K562 (cell line): ENCODE data around the gene ARHGAP22. TPM values are rescaled to one million over a fixed set of nuclear protein-coding genes. Genes with fewer than 3 reads are reported as not detected.

ENCODE experiments used
- ATAC-seq: fragments of 200-7000 bp; cut with Tn5 transposase; 3 replicates; pipeline ENCODE4 v1.9.1; 2020; ENCODE audit warnings: moderate library complexity
- BruUV-seq: library from RNA; stranded (reverse); fragments of 400-500 nt; replicated peaks from 2 replicates; lab custom pipeline; 2021; lab: Mats Ljungman, UMichigan
- CTCF ChIA-PET: fragments of 300-600 bp; formaldehyde crosslinking; extraction: SDS; loops from one replicate; lab custom pipeline; 2021; ENCODE audit warnings: low intra/inter-chr PET ratio; lab: Yijun Ruan, JAX
- POLR2A ChIA-PET: fragments of 300-600, 350-650 bp; sonication (Branson Sonifier 250); formaldehyde crosslinking; extraction: SDS; loops from one replicate; lab custom pipeline; 2021; ENCODE audit warnings: antibody characterized with exemption, inconsistent platforms; lab: Yijun Ruan, JAX
- DNase-seq, 4 experiments: peaks; one replicate each; pipeline versions ENCODE4 v3.0.0 to v3.0.0-alpha.2; 2011 to 2018; ENCODE audit warnings: low spot score in 3 of 4, mixed read lengths in 3 of 4; ENCODE audit errors: extremely low read depth in 1 of 4
- FAIRE-seq: peaks from 2 replicates; lab custom pipeline; 2011; peaks lifted over from hg19 to GRCh38; lab: Jason Lieb, UNC
- H2AFZ ChIP-seq: 2 replicates; pipeline ENCODE4 v1.6.0; 2011; ENCODE audit warnings: low read depth, low read length, control low read depth, inconsistent platforms
- H3K27ac ChIP-seq: fragments of 200-600 bp; 3 replicates; pipeline ENCODE4 v1.8.0; 2011; ENCODE audit warnings: low read depth, mild to moderate bottlenecking, control low read depth, inconsistent platforms, low read length, moderate library complexity, mixed read lengths; ENCODE audit errors: extremely low read depth
- H3K27me3 ChIP-seq, 2 experiments: fragments of 300-600 bp in 1 of 2; 2 replicates in 1 of 2; 3 replicates in 1 of 2; pipeline versions ENCODE4 v1.6.0 to v1.8.0; 2011; ENCODE audit warnings: inconsistent platforms in 2 of 2, low read length in 2 of 2, mild to moderate bottlenecking in 1 of 2, mixed read lengths in 1 of 2, moderate library complexity in 1 of 2; ENCODE audit not compliant: control insufficient read depth in 2 of 2, insufficient read depth in 2 of 2
- H3K36me3 ChIP-seq: fragments of 300-600 bp; 3 replicates; pipeline ENCODE4 v1.8.0; 2011; ENCODE audit warnings: mild to moderate bottlenecking, low read length, inconsistent platforms; ENCODE audit not compliant: control insufficient read depth, insufficient read depth
- H3K4me1 ChIP-seq, 2 experiments: fragments of 200-600 bp in 1 of 2; replicated peaks in 1 of 2; 2 replicates in 1 of 2; 3 replicates in 1 of 2; pipeline versions ENCODE4 v1.5.1 to v1.8.0; 2011; ENCODE audit warnings: inconsistent platforms in 2 of 2, low read length in 2 of 2, mild to moderate bottlenecking in 1 of 2, mixed read lengths in 1 of 2, moderate library complexity in 1 of 2; ENCODE audit not compliant: control insufficient read depth in 2 of 2, insufficient read depth in 2 of 2
- H3K4me2 ChIP-seq: 2 replicates; pipeline ENCODE4 v1.6.1; 2011; ENCODE audit warnings: low read length, control low read depth, inconsistent platforms, mixed read lengths; ENCODE audit not compliant: insufficient read depth
- H3K4me3 ChIP-seq: fragments of 200-600 bp; sonication (generic), shearing (Covaris generic); 2 replicates; pipeline ENCODE4 v1.5.1; 2016; ENCODE audit warnings: control low read depth, inconsistent platforms
- H3K79me2 ChIP-seq: fragments of 200-600 bp; 3 replicates; pipeline ENCODE4 v1.8.0; 2011; ENCODE audit warnings: low read length, inconsistent platforms; ENCODE audit not compliant: control insufficient read depth, insufficient read depth
- H3K9ac ChIP-seq, 2 experiments: 2 replicates each; pipeline versions ENCODE4 v1.6.0 to v1.6.1; 2011; ENCODE audit warnings: low read depth in 2 of 2, low read length in 2 of 2, control low read depth in 1 of 2, inconsistent platforms in 1 of 2, mild to moderate bottlenecking in 1 of 2, mixed read lengths in 1 of 2; ENCODE audit not compliant: insufficient read depth in 1 of 2
- H3K9me1 ChIP-seq: one replicate; pipeline ENCODE4 v1.6.0; 2011; ENCODE audit warnings: inconsistent platforms, mild to moderate bottlenecking, low read length, moderate library complexity; ENCODE audit not compliant: control insufficient read depth, insufficient read depth
- H3K9me3 ChIP-seq: replicated peaks from 2 replicates; pipeline ENCODE4 v1.5.1; 2011; ENCODE audit warnings: low read depth, low read length, inconsistent platforms; ENCODE audit not compliant: control insufficient read depth, insufficient read depth
- H4K20me1 ChIP-seq: replicated peaks from 2 replicates; pipeline ENCODE4 v1.6.1; 2011; ENCODE audit warnings: low read length, inconsistent platforms, mixed read lengths; ENCODE audit not compliant: control insufficient read depth, insufficient read depth
- CHD1 ChIP-seq: fragments of 200-600 bp; sonication (generic); IDR thresholded peaks from one replicate; pipeline ENCODE4 v1.6.1; 2012; ENCODE audit warnings: mild to moderate bottlenecking, moderate library complexity, low read length, inconsistent platforms
- KLF10 ChIP-seq: fragments of 250-450 bp; sonication (Bioruptor Pico); IDR thresholded peaks from 2 replicates; pipeline ENCODE4 v1.6.1; 2021; ENCODE audit warnings: matching md5 sums
- MYC ChIP-seq, 2 experiments: fragments of 250-450 bp in 1 of 2; sonication (Bioruptor Pico) in 1 of 2; IDR thresholded peaks; 2 replicates each; pipeline versions ENCODE4 v1.5.1 to v1.6.1; 2012 to 2021; ENCODE audit warnings: low read depth in 2 of 2, borderline replicate concordance in 1 of 2, improper control_type of control experiment in 1 of 2, low read length in 1 of 2, mild to moderate bottlenecking in 1 of 2, moderate library complexity in 1 of 2
- POLR3G ChIP-seq: IDR thresholded peaks from 2 replicates; pipeline ENCODE4 v1.6.1; 2011; ENCODE audit not compliant: insufficient read length, insufficient replicate concordance; ENCODE audit errors: extremely low read depth
- POU5F1 ChIP-seq: fragments of 150-350 bp; IDR thresholded peaks from 2 replicates; pipeline ENCODE4 v1.6.1; 2014; ENCODE audit warnings: borderline replicate concordance, low read length, low read depth, mild to moderate bottlenecking; ENCODE audit not compliant: partially characterized antibody
- RBFOX2 ChIP-seq: fragments of 200-400 bp; formaldehyde crosslinking; IDR thresholded peaks from 2 replicates; pipeline ENCODE4 v1.6.1; 2017; ENCODE audit warnings: low read depth, mild to moderate bottlenecking, low read length, moderate library complexity
- SP1 ChIP-seq: sonication (generic); formaldehyde crosslinking; IDR thresholded peaks from 2 replicates; pipeline ENCODE4 v1.8.1; 2022; ENCODE audit warnings: mild to moderate bottlenecking, missing genetic modification reagents
- THAP7 ChIP-seq: fragments of 250-450 bp; sonication (Bioruptor Pico); IDR thresholded peaks from 2 replicates; pipeline ENCODE4 v1.5.0; 2021
- USF2 ChIP-seq: sonication (generic); formaldehyde crosslinking; IDR thresholded peaks from 2 replicates; pipeline ENCODE4 v1.5.0; 2020; ENCODE audit warnings: missing genetic modification reagents
- ZBTB34 ChIP-seq: fragments of 250-450 bp; sonication (Bioruptor Pico); IDR thresholded peaks from 2 replicates; pipeline ENCODE4 v1.8.0; 2021; ENCODE audit warnings: mild to moderate bottlenecking, moderate library complexity
- ZKSCAN8 ChIP-seq: fragments of 200-800 bp; sonication (Bioruptor generic); IDR thresholded peaks from 2 replicates; pipeline ENCODE4 v1.6.1; 2016; ENCODE audit warnings: missing genetic modification characterization, missing compliant biosample characterization
- ZNF212 ChIP-seq: fragments of 450-650 bp; formaldehyde crosslinking; IDR thresholded peaks from 2 replicates; pipeline ENCODE4 v1.4.0; 2020; ENCODE audit warnings: mild to moderate bottlenecking
- ZNF445 ChIP-seq: fragments of 250-450 bp; sonication (Bioruptor Pico); IDR thresholded peaks from 2 replicates; pipeline ENCODE4 v1.4.0; 2020; ENCODE audit warnings: low read depth, mild to moderate bottlenecking, moderate library complexity
- WGBS: fragments of 100-300 bp; shearing (Covaris generic); methylation state at CpG from one replicate; pipeline ENCODE4 v1.1.6; 2016; ENCODE audit warnings: low coverage, mixed read lengths; ENCODE audit not compliant: insufficient coverage; ENCODE audit errors: missing lambda C conversion rate; 5-methylcytosine and 5-hydroxymethylcytosine counted together
- in situ Hi-C: fragments of 300-500 bp; cut with MboI; formaldehyde crosslinking; loops from 4 replicates; pipeline ENCODE4 v1.15.0; 2018; ENCODE audit warnings: inconsistent platforms, mixed read lengths
- intact Hi-C: fragments of 100-400 bp; cut with micrococcal nuclease; formaldehyde crosslinking; loops from 2 replicates; pipeline ENCODE4 v1.14.2; 2022
- polyA plus RNA-seq, 8 experiments: library from polyadenylated mRNA; depleted of rRNA in 4 of 8; stranded (reverse) in 5 of 8; unstranded in 3 of 8; fragments of >200 nt; fragmentation: Nextera tagmentation in 2 of 8; fragmentation: Illumina TruSeq in 1 of 8; extraction: Ambion mirVana in 2 of 8; extraction: Trizol in 1 of 8; gene quantifications; 2 replicates each; pipeline versions ENCODE4 v1.2.1 to v1.2.3, GENCODE V29; 2011 to 2014; ENCODE audit warnings: inconsistent platforms in 1 of 8, missing spikeins in 1 of 8
- total RNA-seq, 7 experiments: library from RNA; depleted of rRNA in 6 of 7; stranded (reverse); fragments of >200 nt in 6 of 7; fragmentation: Illumina TruSeq in 2 of 7; extraction: Trizol in 2 of 7; gene quantifications; 2 replicates each; pipeline versions ENCODE4 v1.2.1 to v1.2.3, GENCODE V29; 2011 to 2021; ENCODE audit warnings: low replicate concordance in 1 of 7
- TF ChIP-seq, protein P1 (sequence below), 3 experiments: fragments of 200-800 bp in 1 of 3; fragments of 250-450 bp in 1 of 3; fragments of 450-650 bp in 1 of 3; sonication (Bioruptor Pico) in 1 of 3; sonication (Bioruptor generic) in 1 of 3; formaldehyde crosslinking in 1 of 3; IDR thresholded peaks; 2 replicates each; pipeline versions ENCODE4 v1.6.1 to v1.8.0; 2016 to 2022; ENCODE audit warnings: mild to moderate bottlenecking in 2 of 3, missing genetic modification characterization in 2 of 3, missing compliant biosample characterization in 1 of 3, moderate library complexity in 1 of 3

ARHGAP22 gene
- total and polyA plus RNA-seq, 9 of the 15 experiments (the other 6 are each of a cell fraction or from before 2014, with no cell fraction given): 1.3 to 28.1 (median 12.7) TPM

- H4K20me1 ChIP-seq: peaks cover 11% of the 10 kb centered on the region
- H3K36me3 ChIP-seq: no peaks in the 10 kb centered on the region
- H3K4me1 ChIP-seq: peaks cover 0 to 9% of the 10 kb centered on the region in 2 experiments; a peak in 2 of 5 replicates
- H3K9me1 ChIP-seq: no peaks in the 10 kb centered on the region
- no peak for ATAC-seq
- no peak overlapping the region for H3K4me2 ChIP-seq
- in situ Hi-C loops (no loop called here), intact Hi-C loops (no loop called here)
- no peak overlapping the region for H3K4me3 ChIP-seq
- FAIRE-seq: peak; percentile 23
- TF ChIP-seq ZBTB34 (CRISPR knock-in tag) (no peak), RBFOX2 (no peak), SP1 (CRISPR knock-in tag) (no peak), USF2 (CRISPR knock-in tag) (no peak), THAP7 (CRISPR knock-in tag) (no peak), POLR3G (no peak), ZKSCAN8 (CRISPR knock-in tag) (no peak), POU5F1 (no peak), MYC (IDR thresholded peaks at IDR 0.05; ENCODE audit: low read depth, low read length) (no peak), MYC (CRISPR knock-in tag; IDR thresholded peaks at IDR 0.05; ENCODE audit: borderline replicate concordance, low read depth) (no peak), ZNF445 (CRISPR knock-in tag) (no peak), KLF10 (CRISPR knock-in tag) (no peak), CHD1 (no peak), ZNF212 (no peak)
- TF ChIP-seq, protein P1, sequence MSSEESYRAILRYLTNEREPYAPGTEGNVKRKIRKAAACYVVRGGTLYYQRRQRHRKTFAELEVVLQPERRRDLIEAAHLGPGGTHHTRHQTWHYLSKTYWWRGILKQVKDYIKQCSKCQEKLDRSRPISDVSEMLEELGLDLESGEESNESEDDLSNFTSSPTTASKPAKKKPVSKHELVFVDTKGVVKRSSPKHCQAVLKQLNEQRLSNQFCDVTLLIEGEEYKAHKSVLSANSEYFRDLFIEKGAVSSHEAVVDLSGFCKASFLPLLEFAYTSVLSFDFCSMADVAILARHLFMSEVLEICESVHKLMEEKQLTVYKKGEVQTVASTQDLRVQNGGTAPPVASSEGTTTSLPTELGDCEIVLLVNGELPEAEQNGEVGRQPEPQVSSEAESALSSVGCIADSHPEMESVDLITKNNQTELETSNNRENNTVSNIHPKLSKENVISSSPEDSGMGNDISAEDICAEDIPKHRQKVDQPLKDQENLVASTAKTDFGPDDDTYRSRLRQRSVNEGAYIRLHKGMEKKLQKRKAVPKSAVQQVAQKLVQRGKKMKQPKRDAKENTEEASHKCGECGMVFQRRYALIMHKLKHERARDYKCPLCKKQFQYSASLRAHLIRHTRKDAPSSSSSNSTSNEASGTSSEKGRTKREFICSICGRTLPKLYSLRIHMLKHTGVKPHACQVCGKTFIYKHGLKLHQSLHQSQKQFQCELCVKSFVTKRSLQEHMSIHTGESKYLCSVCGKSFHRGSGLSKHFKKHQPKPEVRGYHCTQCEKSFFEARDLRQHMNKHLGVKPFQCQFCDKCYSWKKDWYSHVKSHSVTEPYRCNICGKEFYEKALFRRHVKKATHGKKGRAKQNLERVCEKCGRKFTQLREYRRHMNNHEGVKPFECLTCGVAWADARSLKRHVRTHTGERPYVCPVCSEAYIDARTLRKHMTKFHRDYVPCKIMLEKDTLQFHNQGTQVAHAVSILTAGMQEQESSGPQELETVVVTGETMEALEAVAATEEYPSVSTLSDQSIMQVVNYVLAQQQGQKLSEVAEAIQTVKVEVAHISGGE (CRISPR knock-in tag; IDR thresholded peaks at IDR 0.05): no peak
- no peak for DNase-seq
- H3K79me2 ChIP-seq: no peaks in the 10 kb centered on the region
- no peaks in the 10 kb centered on the region for H3K9me3 ChIP-seq
- H3K9ac ChIP-seq: no peak overlapping the region
- no peak overlapping the region for H3K27ac ChIP-seq
- no TSS peak for BruUV-seq
- peaks cover 23 to 31% of the 10 kb centered on the region in 2 experiments for H3K27me3 ChIP-seq
- CTCF ChIA-PET: no interaction called here
- 2% methylated on average over 8 of the region's 8 CpGs for WGBS
- POLR2A ChIA-PET: no interaction called here
- H2AFZ ChIP-seq: no peak overlapping the region
Measured at GRCh38 chr10:48602401-48603135, 2.3 kb downstream of the ARHGAP22 start.
